GM06990 (cell line): ENCODE data around the gene CRABP2.

ENCODE experiments used
- DNase-seq: peaks from one replicate; pipeline ENCODE4 v3.0.0-alpha.2; 2011; ENCODE audit not compliant: insufficient read length; ENCODE audit errors: extremely low read depth
- H3K27me3 ChIP-seq: replicated peaks from 2 replicates; pipeline ENCODE4 v1.6.0; 2011; ENCODE audit warnings: low read length; ENCODE audit not compliant: control insufficient read depth, insufficient read depth
- H3K36me3 ChIP-seq: 2 replicates; pipeline ENCODE4 v1.5.1; 2011; ENCODE audit warnings: low read length; ENCODE audit not compliant: control insufficient read depth, insufficient read depth
- H3K4me3 ChIP-seq: replicated peaks from 2 replicates; pipeline ENCODE4 v1.5.1; 2011; ENCODE audit warnings: low read depth, mild to moderate bottlenecking, control low read depth, low read length
- TF ChIP-seq, protein P1 (sequence below): IDR thresholded peaks from 2 replicates; pipeline ENCODE4 v1.5.1; 2011; ENCODE audit warnings: low read length, control low read depth, mild to moderate bottlenecking, inconsistent platforms; ENCODE audit not compliant: insufficient read depth, poor library complexity, severe bottlenecking

Gene CRABP2

DNA sequence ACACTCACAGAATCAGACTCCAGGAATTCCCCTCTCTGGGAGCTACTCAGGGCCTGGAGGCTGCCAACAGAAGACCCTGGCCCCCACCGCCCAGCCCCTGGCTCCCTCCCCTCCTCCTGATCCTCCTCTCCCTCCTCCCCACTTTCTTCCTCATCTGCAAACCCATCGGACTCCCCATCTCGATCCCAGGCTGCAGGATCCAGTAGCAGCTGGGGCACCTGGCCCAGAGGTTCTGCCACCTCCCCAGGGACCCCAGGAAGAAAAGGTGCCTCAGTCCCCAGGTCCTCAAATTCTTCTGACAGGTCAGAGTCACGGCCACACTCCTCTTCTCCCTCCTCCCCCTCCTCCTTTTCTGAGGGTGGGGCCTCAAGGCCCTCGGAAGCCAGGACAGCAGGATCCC is 35.6 kb downstream of the CRABP2 start:
- no peak overlapping the region for H3K4me3 ChIP-seq
- TF ChIP-seq, protein P1, sequence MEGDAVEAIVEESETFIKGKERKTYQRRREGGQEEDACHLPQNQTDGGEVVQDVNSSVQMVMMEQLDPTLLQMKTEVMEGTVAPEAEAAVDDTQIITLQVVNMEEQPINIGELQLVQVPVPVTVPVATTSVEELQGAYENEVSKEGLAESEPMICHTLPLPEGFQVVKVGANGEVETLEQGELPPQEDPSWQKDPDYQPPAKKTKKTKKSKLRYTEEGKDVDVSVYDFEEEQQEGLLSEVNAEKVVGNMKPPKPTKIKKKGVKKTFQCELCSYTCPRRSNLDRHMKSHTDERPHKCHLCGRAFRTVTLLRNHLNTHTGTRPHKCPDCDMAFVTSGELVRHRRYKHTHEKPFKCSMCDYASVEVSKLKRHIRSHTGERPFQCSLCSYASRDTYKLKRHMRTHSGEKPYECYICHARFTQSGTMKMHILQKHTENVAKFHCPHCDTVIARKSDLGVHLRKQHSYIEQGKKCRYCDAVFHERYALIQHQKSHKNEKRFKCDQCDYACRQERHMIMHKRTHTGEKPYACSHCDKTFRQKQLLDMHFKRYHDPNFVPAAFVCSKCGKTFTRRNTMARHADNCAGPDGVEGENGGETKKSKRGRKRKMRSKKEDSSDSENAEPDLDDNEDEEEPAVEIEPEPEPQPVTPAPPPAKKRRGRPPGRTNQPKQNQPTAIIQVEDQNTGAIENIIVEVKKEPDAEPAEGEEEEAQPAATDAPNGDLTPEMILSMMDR: no peak
- no peaks in the 10 kb centered on the region for H3K36me3 ChIP-seq
- no peak for DNase-seq
- H3K27me3 ChIP-seq: peaks cover 2% of the 10 kb centered on the region; the same call in 1 of the 2 replicates

DNA sequence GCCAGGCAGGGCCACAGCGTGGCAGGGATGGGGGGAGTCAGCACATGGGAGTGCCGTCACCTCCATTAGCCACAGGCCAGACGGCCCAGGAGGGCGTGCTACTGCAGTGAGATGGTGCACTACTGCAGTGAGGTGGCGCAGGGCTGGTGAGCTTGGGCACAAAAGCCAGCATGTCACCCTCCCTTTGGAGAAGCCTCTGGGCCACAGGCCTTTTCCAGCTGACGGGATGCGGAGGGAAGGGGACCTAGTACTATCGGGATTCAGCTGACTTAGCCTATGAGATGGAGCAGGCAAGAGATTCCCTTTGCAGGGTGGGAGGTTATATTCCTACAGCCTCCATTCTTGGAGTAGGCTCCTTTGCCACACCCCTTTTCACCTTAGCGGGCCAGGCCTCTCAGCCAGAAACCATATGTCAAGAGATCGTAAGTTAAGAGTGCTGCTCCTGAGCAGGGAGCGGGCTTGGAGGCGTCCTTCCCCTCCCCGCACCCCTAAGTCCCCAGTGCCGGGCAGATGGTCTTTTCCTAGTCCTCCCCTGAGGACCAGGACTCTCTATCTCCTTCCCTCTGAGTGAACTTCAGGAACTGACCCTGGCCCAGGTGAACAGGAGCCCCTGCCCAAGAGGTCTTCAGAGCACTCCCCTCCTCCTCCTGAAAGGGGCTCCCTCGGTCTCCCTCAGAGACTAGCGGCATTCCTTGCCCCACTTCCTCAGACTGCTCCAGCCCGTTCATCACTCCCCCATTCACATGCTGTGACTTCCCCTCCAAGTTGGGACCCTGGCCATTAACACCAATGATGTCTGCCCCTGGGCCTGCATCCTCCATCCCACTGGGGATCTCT is 36.4 kb downstream of the CRABP2 start:
- DNase-seq: no peak
- TF ChIP-seq, protein P1: no peak

DNA sequence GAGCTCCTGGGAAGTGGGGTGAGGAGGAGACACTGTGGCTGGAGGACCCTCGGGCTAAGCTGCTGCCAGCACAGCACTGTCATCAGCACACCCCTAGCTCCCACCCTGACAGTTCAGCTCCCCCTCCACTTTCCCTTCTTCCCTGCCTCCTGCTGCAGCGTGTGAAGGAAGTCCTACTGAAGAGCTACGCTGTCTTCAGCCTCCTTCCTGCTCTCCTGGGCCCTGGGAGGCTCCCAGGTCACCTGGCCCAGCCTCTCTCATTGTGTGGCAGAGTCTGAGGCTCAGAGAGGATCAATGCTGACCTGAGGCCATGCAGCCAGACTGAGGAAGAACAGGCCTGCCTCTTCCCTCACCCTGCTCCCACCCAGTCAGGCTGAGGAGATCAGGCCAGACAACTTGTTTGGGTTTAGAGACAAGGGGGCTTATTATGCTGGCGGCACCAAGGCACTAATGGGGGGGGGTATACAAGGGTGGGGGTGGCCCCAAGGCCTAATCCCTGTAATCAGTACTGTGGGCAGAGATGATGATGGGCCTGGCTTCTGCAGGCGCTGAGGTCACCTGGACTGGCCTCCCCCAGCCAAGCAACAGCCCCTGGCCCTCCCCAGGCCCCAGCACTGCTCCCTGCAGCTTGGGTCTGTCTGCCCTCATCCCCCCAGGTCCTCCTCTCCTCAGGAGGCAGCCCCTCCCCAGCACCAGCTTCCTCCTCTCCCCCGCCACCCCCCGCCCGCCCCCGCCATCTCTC is 37.2 kb downstream of the CRABP2 start:
- DNase-seq: no peak
- Histone ChIP-seq H3K27me3 (peaks cover 2% of the 10 kb centered on the region; the same call in 1 of the 2 replicates), H3K4me3 (no peak overlapping the region), H3K36me3 (no peaks in the 10 kb centered on the region)
- TF ChIP-seq, protein P1: no peak

More for the DNA sequence above, 36.4 kb downstream of the CRABP2 start:
- no peak overlapping the region for H3K4me3 ChIP-seq
- peaks cover 2% of the 10 kb centered on the region; the same call in 1 of the 2 replicates for H3K27me3 ChIP-seq
- no peaks in the 10 kb centered on the region for H3K36me3 ChIP-seq

DNA sequence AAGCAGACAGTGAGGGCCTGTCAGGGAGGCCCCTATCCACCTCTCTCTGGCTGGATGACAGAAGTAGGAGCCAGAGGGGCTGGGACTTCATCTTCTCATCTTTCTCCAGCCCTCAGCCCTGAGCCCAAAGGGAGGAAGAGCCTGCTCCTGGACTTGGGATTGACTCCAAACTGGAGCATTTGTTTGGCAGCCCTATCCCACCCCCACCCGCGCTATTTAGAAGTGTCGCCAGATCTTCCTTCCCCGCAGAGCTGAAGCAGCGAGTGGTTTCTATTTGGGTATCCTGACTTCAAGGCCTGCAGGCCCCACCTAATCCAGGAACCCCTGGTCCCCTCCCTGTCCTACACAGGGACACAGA is 37.8 kb downstream of the CRABP2 start:
- Histone ChIP-seq H3K36me3 (no peaks in the 10 kb centered on the region), H3K4me3 (no peak overlapping the region), H3K27me3 (peaks cover 2% of the 10 kb centered on the region; the same call in 1 of the 2 replicates)
- TF ChIP-seq, protein P1: no peak
- no peak for DNase-seq

DNA sequence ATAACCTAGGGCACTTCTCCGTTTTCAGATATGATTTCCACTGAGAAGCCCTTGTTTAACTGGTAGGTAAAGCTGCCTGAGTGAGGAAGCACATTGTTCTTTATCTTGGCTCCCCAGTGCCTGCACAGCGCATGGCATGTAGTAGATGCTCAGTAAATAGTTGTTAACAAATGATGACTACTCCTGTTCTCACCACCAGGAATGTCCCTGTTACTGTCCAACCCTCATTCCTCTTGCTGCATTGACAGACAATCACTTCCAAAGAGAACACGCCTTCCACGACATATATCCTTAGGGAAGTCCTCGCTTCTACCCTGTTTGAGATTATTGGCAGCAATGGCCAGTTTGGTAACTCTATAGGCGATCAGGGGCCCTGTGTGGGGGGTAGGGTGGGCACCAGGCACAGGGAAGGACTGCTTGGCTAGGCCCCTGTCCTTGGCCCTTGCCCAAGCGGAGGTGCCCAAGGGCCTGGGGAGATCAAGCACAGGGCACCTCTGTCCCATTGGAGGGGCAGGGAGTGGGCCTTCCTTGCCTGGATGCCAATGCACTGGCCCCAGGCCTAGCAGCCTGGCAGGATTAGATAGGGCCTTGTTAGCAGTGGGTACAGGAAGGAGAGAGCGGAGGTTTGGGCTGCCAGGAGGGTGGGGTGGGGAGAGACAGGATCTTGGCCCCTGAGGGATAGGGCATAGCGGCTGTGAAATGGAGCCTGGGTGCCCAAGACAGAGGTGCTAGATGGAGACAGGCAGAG is 38.3 kb downstream of the CRABP2 start:
- Histone ChIP-seq H3K27me3 (peaks cover 2% of the 10 kb centered on the region; the same call in 1 of the 2 replicates), H3K4me3 (no peak overlapping the region), H3K36me3 (no peaks in the 10 kb centered on the region)
- no peak for DNase-seq
- TF ChIP-seq, protein P1: no peak
